Epithelial cell of esophagus (primary cell): ENCODE data around the gene MLLT10.

Experiments used
- DNase-seq: peaks from one replicate; pipeline ENCODE4 v3.0.0; 2010; ENCODE audit warnings: low read depth
- H3K4me3 ChIP-seq: 2 replicates; pipeline ENCODE4 v1.5.1; 2011; ENCODE audit warnings: mild to moderate bottlenecking, low read length, control low read depth
- TF ChIP-seq, protein P1 (sequence below): IDR thresholded peaks from 2 replicates; pipeline ENCODE4 v1.5.1; 2011; ENCODE audit warnings: low read depth, mild to moderate bottlenecking, low read length, control low read depth, inconsistent platforms; ENCODE audit not compliant: insufficient read depth; ENCODE audit errors: missing control alignments

The MLLT10 gene

DNA sequence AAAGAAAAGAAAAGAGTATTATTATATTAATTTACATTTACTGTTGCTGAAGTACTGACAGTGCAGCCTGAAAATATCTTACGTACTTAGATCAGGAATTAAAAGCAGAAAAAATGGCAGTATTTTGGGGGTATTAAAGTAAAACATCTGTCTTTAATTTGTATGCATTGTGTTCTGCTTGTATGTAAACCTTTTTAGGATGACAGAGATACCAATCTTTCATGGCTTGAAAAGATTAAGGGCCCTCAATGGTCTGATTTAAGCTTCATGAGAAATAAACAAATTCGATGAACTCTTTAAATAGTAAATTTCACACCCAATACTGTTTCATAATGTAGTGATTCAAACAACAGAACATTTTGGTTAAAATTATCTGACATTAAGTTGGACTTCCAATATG lies 116.3 kb downstream of the MLLT10 start:
- H3K4me3 ChIP-seq, result no peak overlapping the region
- TF ChIP-seq, protein P1, sequence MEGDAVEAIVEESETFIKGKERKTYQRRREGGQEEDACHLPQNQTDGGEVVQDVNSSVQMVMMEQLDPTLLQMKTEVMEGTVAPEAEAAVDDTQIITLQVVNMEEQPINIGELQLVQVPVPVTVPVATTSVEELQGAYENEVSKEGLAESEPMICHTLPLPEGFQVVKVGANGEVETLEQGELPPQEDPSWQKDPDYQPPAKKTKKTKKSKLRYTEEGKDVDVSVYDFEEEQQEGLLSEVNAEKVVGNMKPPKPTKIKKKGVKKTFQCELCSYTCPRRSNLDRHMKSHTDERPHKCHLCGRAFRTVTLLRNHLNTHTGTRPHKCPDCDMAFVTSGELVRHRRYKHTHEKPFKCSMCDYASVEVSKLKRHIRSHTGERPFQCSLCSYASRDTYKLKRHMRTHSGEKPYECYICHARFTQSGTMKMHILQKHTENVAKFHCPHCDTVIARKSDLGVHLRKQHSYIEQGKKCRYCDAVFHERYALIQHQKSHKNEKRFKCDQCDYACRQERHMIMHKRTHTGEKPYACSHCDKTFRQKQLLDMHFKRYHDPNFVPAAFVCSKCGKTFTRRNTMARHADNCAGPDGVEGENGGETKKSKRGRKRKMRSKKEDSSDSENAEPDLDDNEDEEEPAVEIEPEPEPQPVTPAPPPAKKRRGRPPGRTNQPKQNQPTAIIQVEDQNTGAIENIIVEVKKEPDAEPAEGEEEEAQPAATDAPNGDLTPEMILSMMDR, result no peak
- DNase-seq, result no peak

DNA sequence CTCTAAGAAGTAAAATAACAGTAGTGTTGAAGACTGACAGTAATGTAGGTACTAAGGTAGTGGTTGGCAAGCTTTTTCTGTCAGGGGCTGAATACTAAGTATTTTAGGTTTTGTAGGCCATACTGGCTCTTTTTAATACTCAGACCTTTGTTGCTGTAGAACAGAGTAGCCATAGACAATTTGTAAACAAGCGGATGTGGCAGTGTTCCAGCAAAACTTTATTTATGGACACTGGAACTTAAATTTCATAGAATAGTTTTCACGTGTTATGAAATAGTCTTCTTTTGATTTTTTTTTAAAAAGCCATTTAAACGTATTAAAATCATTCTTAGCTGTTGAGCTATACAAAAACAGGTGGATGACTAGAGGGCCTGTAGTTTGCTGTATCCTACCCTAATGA lies 121.2 kb downstream of the MLLT10 start:
- no peak for DNase-seq
- no peak overlapping the region for H3K4me3 ChIP-seq

DNA sequence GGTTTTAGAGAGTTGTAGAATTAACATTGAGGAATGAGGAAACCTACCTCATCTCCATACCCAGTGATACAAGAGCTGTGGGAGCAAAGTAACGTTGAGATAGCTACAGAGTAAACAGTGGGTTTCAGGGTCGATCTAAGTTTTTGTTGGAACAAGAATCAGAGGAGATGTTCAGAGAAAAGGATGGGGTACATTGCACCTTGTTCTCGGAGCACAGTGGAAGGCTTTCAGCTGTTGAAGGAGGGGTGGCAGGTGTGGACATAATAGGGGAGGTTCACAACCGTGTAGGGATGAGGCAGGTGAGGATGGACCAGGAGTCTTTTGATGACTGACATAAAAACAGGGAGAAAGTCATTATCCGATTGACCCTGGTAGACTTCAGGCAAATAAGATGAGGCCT lies 121.7 kb downstream of the MLLT10 start:
- no peak for DNase-seq
- TF ChIP-seq, protein P1, result no peak
- H3K4me3 ChIP-seq, result no peak overlapping the region

More for the DNA sequence above, 121.2 kb downstream of the MLLT10 start:
- TF ChIP-seq, protein P1, result no peak

DNA sequence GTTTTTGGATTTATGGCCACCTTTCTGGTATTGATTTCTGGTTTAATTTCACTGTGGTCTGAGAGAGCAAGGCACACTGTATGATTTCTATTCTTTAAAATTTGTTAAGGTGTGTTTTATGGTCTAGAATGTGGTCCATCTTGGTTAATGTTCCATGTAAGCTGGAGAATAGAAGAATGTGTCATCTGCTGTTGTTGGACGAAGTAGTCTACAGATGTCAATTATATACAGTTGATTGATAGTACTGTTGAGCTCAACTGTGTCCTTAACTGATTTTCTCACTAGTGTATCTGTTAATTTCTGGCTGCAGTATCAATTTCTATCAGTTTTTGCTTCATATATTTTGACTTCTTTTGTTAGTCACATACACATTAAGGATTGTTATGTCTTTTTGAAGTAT lies 127.1 kb downstream of the MLLT10 start:
- DNase-seq, result no peak
- H3K4me3 ChIP-seq, result no peak overlapping the region
- TF ChIP-seq, protein P1, result no peak

DNA sequence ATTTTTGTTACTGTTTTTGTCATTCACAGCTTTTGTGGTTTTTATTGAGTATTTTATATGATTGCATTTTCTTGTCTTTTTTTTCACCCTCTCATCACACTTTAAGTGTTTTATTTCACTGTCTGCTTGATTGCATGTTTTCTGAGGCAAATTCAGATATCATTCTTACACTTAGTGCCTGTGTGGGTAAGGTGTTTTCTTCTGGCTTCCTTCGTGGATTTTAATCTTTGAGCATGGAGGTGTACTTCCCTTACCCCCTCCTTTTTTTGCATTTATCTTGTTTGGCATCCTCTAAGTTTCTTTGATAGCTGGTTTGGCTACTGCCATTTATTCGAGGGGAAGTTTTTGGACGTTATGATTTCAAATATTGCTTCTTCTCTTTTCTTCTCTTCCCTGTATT lies 127.9 kb downstream of the MLLT10 start:
- TF ChIP-seq, protein P1, result no peak
- no peak for DNase-seq
- no peak overlapping the region for H3K4me3 ChIP-seq

DNA sequence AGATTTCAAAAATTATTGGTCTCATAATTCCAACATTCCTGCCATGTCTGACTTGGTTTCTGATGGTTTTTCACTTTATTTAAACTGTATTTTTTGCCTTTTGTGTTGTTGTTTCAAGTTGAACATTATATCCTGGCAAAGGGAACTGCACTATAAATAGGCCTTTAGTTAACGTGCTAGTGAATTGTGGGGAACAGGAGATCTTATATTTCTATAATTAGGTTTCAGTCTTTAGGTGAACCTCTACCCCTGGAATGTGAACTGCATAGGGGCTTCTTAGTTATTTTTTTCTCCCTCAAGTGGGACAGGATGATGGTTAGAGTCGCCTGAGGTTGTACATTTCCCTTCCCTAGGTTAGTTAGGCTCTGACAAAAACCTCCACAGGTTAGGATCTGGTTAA lies 128.6 kb downstream of the MLLT10 start:
- DNase-seq, result no peak
- TF ChIP-seq, protein P1, result no peak

DNA sequence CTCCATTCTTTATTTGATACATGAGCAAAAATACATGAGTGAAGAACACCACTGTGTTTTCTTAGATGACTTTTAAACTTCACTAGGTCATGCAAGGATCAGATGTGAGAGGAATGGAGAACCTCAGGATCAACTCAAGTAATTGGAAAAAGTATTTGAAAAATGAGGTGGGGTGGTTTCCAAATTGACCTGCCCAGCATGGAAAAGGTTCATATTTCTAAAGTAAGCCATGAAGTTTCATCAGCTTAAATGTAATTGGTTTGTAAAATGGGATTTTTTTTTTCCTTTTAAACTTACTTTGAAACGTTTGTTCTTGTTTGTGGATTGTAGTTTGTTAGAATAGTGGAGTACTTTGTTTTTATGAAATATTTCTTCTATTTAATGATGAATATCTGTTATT lies 134.8 kb downstream of the MLLT10 start:
- TF ChIP-seq, protein P1, result no peak
- no peak for DNase-seq
- no peak overlapping the region for H3K4me3 ChIP-seq

More for the DNA sequence above, 128.6 kb downstream of the MLLT10 start:
- no peak overlapping the region for H3K4me3 ChIP-seq
